ENCODE measurements around the gene NDUFAF7. TPM values are rescaled to one million over a fixed set of nuclear protein-coding genes. Genes with fewer than 3 reads are reported as not detected.

The NDUFAF7 gene
- total RNA-seq, 1 experiment from 2014 or later, result 28.7 TPM

Other genes with a start within 250 kb of the NDUFAF7 start
- gene HEATR5B, start 147.3 kb upstream of the NDUFAF7 start, total RNA-seq (2014; rRNA removed; shearing (Covaris generic)), result 30.7 and 34.9 TPM in 2 replicates
- gene GPATCH11, start 147.1 kb upstream of the NDUFAF7 start, total RNA-seq (2014; rRNA removed; shearing (Covaris generic)), result 15.6 and 17.6 TPM in 2 replicates
- gene EIF2AK2, start 74.7 kb upstream of the NDUFAF7 start, total RNA-seq (2014; rRNA removed; shearing (Covaris generic)), result 22.5 and 29.1 TPM in 2 replicates
- not detected in 2 replicates for gene SULT6B1, start 43.0 kb upstream of the NDUFAF7 start, total RNA-seq (2014; rRNA removed; shearing (Covaris generic))
- 36.3 and 43.7 TPM in 2 replicates for gene CEBPZOS, start 35.2 kb upstream of the NDUFAF7 start, total RNA-seq (2014; rRNA removed; shearing (Covaris generic))
- gene CEBPZ, start 62 bp upstream of the NDUFAF7 start, total RNA-seq (2014; rRNA removed; shearing (Covaris generic)), result 118 and 122 TPM in 2 replicates
- gene PRKD3, start 93.2 kb downstream of the NDUFAF7 start, total RNA-seq (2014; rRNA removed; shearing (Covaris generic)), result 440 and 449 TPM in 2 replicates
- gene QPCT, start 113.0 kb downstream of the NDUFAF7 start, total RNA-seq (2014; rRNA removed; shearing (Covaris generic)), result 2,187 and 2,298 TPM in 2 replicates